GM12878 (cell line): ENCODE data around the gene USP27X. TPM values are rescaled to one million over a fixed set of nuclear protein-coding genes. Genes with fewer than 3 reads are reported as not detected.

Source experiments
- ATAC-seq: fragments of 200-7000 bp; cut with Tn5 transposase; 3 replicates; pipeline ENCODE4 v1.9.1; 2020; ENCODE audit warnings: mild to moderate bottlenecking, moderate library complexity
- BruUV-seq: library from RNA; stranded (reverse); fragments of 400-500 nt; replicated peaks from 2 replicates; lab custom pipeline; 2021; lab: Mats Ljungman, UMichigan
- CTCF ChIA-PET: fragments of 300-600 bp; sonication (Branson Sonifier 250); formaldehyde crosslinking; extraction: SDS; loops from one replicate; lab custom pipeline; 2021; ENCODE audit warnings: inconsistent platforms; lab: Yijun Ruan, JAX
- POLR2A ChIA-PET: fragments of 350-600 bp; formaldehyde crosslinking; extraction: SDS; loops from one replicate; lab custom pipeline; 2021; ENCODE audit warnings: inconsistent platforms; lab: Charles Lee
- RAD21 ChIA-PET: fragments of 300-600 bp; sonication (Branson Sonifier 250); formaldehyde crosslinking; loops from one replicate; lab custom pipeline; 2023; ENCODE audit warnings: antibody characterized with exemption; ENCODE audit not compliant: unreplicated experiment; lab: Charles Lee
- SMC1A ChIA-PET: fragments of 300-600 bp; sonication (Branson Sonifier 250); formaldehyde crosslinking; loops from one replicate; lab custom pipeline; 2023; ENCODE audit not compliant: unreplicated experiment, uncharacterized antibody; lab: Charles Lee
- DNase-seq: peaks from one replicate; pipeline ENCODE4 v3.0.0-alpha.2; 2011; ENCODE audit warnings: low read depth, low spot score
- FAIRE-seq: peaks from 3 replicates; lab custom pipeline; 2011; peaks lifted over from hg19 to GRCh38; lab: Jason Lieb, UNC
- H2AFZ ChIP-seq: 2 replicates; pipeline ENCODE4 v1.6.0; 2011; ENCODE audit warnings: low read depth, low read length, control low read depth; ENCODE audit not compliant: control insufficient read depth
- H3K27ac ChIP-seq: 2 replicates; pipeline ENCODE4 v1.5.1; 2011; ENCODE audit warnings: control low read depth; ENCODE audit not compliant: control insufficient read depth, insufficient read depth
- H3K27me3 ChIP-seq, 2 experiments: replicated peaks in 1 of 2; 2 replicates each; pipeline versions ENCODE4 v1.6.0 to v1.6.1; 2011; ENCODE audit warnings: low read length in 1 of 2; ENCODE audit not compliant: control insufficient read depth in 2 of 2, insufficient read depth in 2 of 2
- H3K36me3 ChIP-seq, 2 experiments: 2 replicates each; pipeline ENCODE4 v1.5.1; 2011; ENCODE audit warnings: low read length in 1 of 2; ENCODE audit not compliant: control insufficient read depth in 2 of 2, insufficient read depth in 2 of 2
- H3K4me1 ChIP-seq: 2 replicates; pipeline ENCODE4 v1.6.1; 2011; ENCODE audit warnings: mild to moderate bottlenecking, low read length, moderate library complexity, mixed read lengths; ENCODE audit not compliant: control insufficient read depth, insufficient read depth
- H3K4me2 ChIP-seq: 2 replicates; pipeline ENCODE4 v1.6.0; 2011; ENCODE audit warnings: control low read depth; ENCODE audit not compliant: control insufficient read depth, insufficient read depth
- H3K4me3 ChIP-seq: fragments of 200-600 bp; sonication (generic); 2 replicates; pipeline ENCODE4 v1.5.1; 2016
- H3K79me2 ChIP-seq: 2 replicates; pipeline ENCODE4 v1.6.0; 2011; ENCODE audit warnings: low read length; ENCODE audit not compliant: control insufficient read depth, insufficient read depth
- H3K9ac ChIP-seq: 2 replicates; pipeline ENCODE4 v1.8.0; 2011; ENCODE audit warnings: low read length, control low read depth, mixed read lengths; ENCODE audit not compliant: control insufficient read depth, insufficient read depth
- H3K9me3 ChIP-seq: replicated peaks from 3 replicates; pipeline ENCODE4 v1.5.1; 2011; ENCODE audit warnings: mild to moderate bottlenecking, low read length; ENCODE audit not compliant: control insufficient read depth, insufficient read depth
- H4K20me1 ChIP-seq: 2 replicates; pipeline ENCODE4 v1.6.0; 2011; ENCODE audit not compliant: control insufficient read depth, insufficient read depth
- ATF7 ChIP-seq: fragments of 450-650 bp; IDR thresholded peaks from 2 replicates; pipeline ENCODE4 v1.6.1; 2016; ENCODE audit warnings: low read depth, mild to moderate bottlenecking
- E2F8 ChIP-seq: fragments of 450-650 bp; IDR thresholded peaks from 2 replicates; pipeline ENCODE4 v1.6.1; 2018; ENCODE audit warnings: mild to moderate bottlenecking, low read depth, moderate library complexity; ENCODE audit not compliant: partially characterized antibody
- EP300 ChIP-seq, 2 experiments: fragments of 150-350 bp in 1 of 2; IDR thresholded peaks; 2 replicates each; pipeline ENCODE4 v1.6.1; 2011 to 2012; ENCODE audit warnings: low read depth in 2 of 2, low read length in 2 of 2, borderline replicate concordance in 1 of 2, improper control_type of control experiment in 1 of 2, inconsistent platforms in 1 of 2; ENCODE audit not compliant: control insufficient read depth in 1 of 2
- HDAC2 ChIP-seq: fragments of 200-600 bp; sonication (generic); IDR thresholded peaks from 2 replicates; pipeline ENCODE4 v1.6.1; 2017
- HDAC6 ChIP-seq: fragments of 200-600 bp; sonication (generic); IDR thresholded peaks from one replicate; pipeline ENCODE4 v1.8.0; 2017; ENCODE audit warnings: antibody characterized with exemption; ENCODE audit not compliant: unreplicated experiment
- IKZF2 ChIP-seq, 2 experiments: fragments of 450-650 bp; IDR thresholded peaks; 2 replicates each; pipeline ENCODE4 v1.6.1; 2017; ENCODE audit warnings: mild to moderate bottlenecking in 2 of 2, moderate library complexity in 2 of 2
- MTA2 ChIP-seq: fragments of 450-650 bp; IDR thresholded peaks from 2 replicates; pipeline ENCODE4 v1.6.1; 2016; ENCODE audit warnings: low read depth, mild to moderate bottlenecking, moderate library complexity
- NBN ChIP-seq: fragments of 450-650 bp; IDR thresholded peaks from 2 replicates; pipeline ENCODE4 v1.6.1; 2016
- NFYA ChIP-seq: IDR thresholded peaks from 2 replicates; pipeline ENCODE4 v1.6.1; 2011; ENCODE audit warnings: low read depth, mild to moderate bottlenecking, low read length, improper control_type of control experiment, borderline replicate concordance
- RBBP5 ChIP-seq: fragments of 200-600 bp; sonication (generic); conservative IDR thresholded peaks from 2 replicates; pipeline ENCODE4 v1.6.1; 2016
- SIN3A ChIP-seq: IDR thresholded peaks from 2 replicates; pipeline ENCODE4 v1.6.1; 2012; ENCODE audit warnings: low read depth, low read length, improper control_type of control experiment
- SMC3 ChIP-seq: IDR thresholded peaks from 2 replicates; pipeline ENCODE4 v1.6.1; 2011; ENCODE audit warnings: low read length, improper control_type of control experiment, borderline replicate concordance
- SREBF1 ChIP-seq: IDR thresholded peaks from 2 replicates; pipeline ENCODE4 v1.6.1; 2012; ENCODE audit warnings: mild to moderate bottlenecking, low read length
- WGBS: methylation state at CpG from one replicate; pipeline ENCODE4 v1.1.6; 2016; ENCODE audit warnings: low lambda C conversion rate; ENCODE audit not compliant: insufficient replicate concordance, insufficient coverage; ENCODE audit errors: missing lambda C conversion rate; 5-methylcytosine and 5-hydroxymethylcytosine counted together
- in situ Hi-C: fragments of 300-500 bp; cut with MboI; formaldehyde crosslinking; loops from 9 replicates; pipeline ENCODE4 v1.14.3; 2018; ENCODE audit warnings: mixed read lengths
- intact Hi-C: fragments of 100-400 bp; cut with micrococcal nuclease; formaldehyde crosslinking; loops from one replicate; pipeline ENCODE4 v1.14.2; 2022; ENCODE audit not compliant: unreplicated experiment
- polyA plus RNA-seq, 11 experiments: library from polyadenylated mRNA; depleted of rRNA in 4 of 11; unstranded in 6 of 11; stranded (reverse) in 5 of 11; fragments of >200 nt; fragmentation: Nextera tagmentation in 4 of 11; fragmentation: Illumina TruSeq in 1 of 11; extraction: Ambion mirVana in 4 of 11; extraction: Trizol in 1 of 11; gene quantifications; 1 replicate in 1 of 11; 2 replicates in 10 of 11; pipeline versions ENCODE4 v1.2.1 to v1.2.3, GENCODE V29; 2011 to 2016; ENCODE audit warnings: inconsistent platforms in 2 of 11, missing spikeins in 2 of 11, low read depth in 1 of 11
- total RNA-seq, 4 experiments: library from RNA; depleted of rRNA in 3 of 4; stranded (reverse); fragments of >200 nt in 3 of 4; fragmentation: Illumina TruSeq in 1 of 4; extraction: Trizol in 1 of 4; gene quantifications; 2 replicates each; pipeline versions ENCODE4 v1.2.1 to v1.2.3, GENCODE V29; 2013 to 2021
- TF ChIP-seq, protein P1 (sequence below): IDR thresholded peaks from 2 replicates; pipeline ENCODE4 v1.6.1; 2011; ENCODE audit warnings: mild to moderate bottlenecking, low read depth, low read length, moderate library complexity; ENCODE audit not compliant: insufficient replicate concordance
- TF ChIP-seq, protein P2 (sequence below): IDR thresholded peaks from 2 replicates; pipeline ENCODE4 v1.6.1; 2012; ENCODE audit warnings: low read depth, low read length, improper control_type of control experiment

The USP27X gene
- total and polyA plus RNA-seq, 10 of the 15 experiments (the other 5 are each of a cell fraction or from before 2014, with no cell fraction given): 0.09 to 2.0 (median 0.89) TPM; not detected in 1

GRCh38 chrX:49912086-49912485 lies 32.8 kb downstream of the USP27X start:
- ChIA-PET RAD21 (no interaction called here), POLR2A (no interaction called here), SMC1A (interaction anchor here (0.6 kb wide), 1 partner anchor 383 kb away, joined by 3 read pairs; no protein-coding TSS in a partner anchor), CTCF (interaction anchor here (1.1 to 2.3 kb wide), 3 partner anchors 13 to 668 kb away, joined by 3 to 9 read pairs (median 4); no protein-coding TSS in a partner anchor)
- intact Hi-C loops (no loop called here), in situ Hi-C loops (loop anchor here (5.0 kb wide), 1 partner anchor 670 kb away; no protein-coding TSS in a partner anchor)
- ATAC-seq: no peak
- Histone ChIP-seq H2AFZ (no peak overlapping the region), H3K36me3 (no peaks in the 10 kb centered on the region), H3K4me1 (no peaks in the 10 kb centered on the region; the same call in 1 of the 2 replicates), H3K9me3 (no peaks in the 10 kb centered on the region), H3K27ac (no peak overlapping the region), H3K4me3 (no peak overlapping the region), H3K9ac (no peak overlapping the region), H3K79me2 (no peaks in the 10 kb centered on the region), H4K20me1 (no peaks in the 10 kb centered on the region), H3K4me2 (no peak overlapping the region), H3K27me3 (no peaks in the 10 kb centered on the region)
- FAIRE-seq: no peak
- no peak for DNase-seq
- no TSS peak for BruUV-seq
- TF ChIP-seq EP300 (IDR thresholded peaks at IDR 0.05; ENCODE audit: borderline replicate concordance in 1 of 2, control insufficient read depth in 1 of 2, low read depth in 2 of 2, low read length in 2 of 2) (no peak), SIN3A (no peak), E2F8 (no peak), IKZF2 (IDR thresholded peaks at IDR 0.05) (no peak), RBBP5 (no peak), NBN (no peak), HDAC6 (no peak), HDAC2 (no peak), MTA2 (no peak), NFYA (no peak), SMC3 (no peak), SREBF1 (no peak), ATF7 (no peak)
- TF ChIP-seq, protein P1, sequence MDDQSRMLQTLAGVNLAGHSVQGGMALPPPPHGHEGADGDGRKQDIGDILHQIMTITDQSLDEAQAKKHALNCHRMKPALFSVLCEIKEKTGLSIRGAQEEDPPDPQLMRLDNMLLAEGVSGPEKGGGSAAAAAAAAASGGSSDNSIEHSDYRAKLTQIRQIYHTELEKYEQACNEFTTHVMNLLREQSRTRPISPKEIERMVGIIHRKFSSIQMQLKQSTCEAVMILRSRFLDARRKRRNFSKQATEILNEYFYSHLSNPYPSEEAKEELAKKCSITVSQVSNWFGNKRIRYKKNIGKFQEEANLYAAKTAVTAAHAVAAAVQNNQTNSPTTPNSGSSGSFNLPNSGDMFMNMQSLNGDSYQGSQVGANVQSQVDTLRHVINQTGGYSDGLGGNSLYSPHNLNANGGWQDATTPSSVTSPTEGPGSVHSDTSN: no peak
- TF ChIP-seq, protein P2, sequence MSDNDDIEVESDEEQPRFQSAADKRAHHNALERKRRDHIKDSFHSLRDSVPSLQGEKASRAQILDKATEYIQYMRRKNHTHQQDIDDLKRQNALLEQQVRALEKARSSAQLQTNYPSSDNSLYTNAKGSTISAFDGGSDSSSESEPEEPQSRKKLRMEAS: no peak
- WGBS: 40% methylated on average over 3 of the region's 3 CpGs
